GOT3 (cell line): ENCODE measurements around the gene CBARP.

ENCODE experiments used
- DNase-seq: peaks from one replicate; lab custom pipeline; 2025; ENCODE audit warnings: mixed read lengths; lab: John Stamatoyannopoulos, UW

The CBARP gene

DNA sequence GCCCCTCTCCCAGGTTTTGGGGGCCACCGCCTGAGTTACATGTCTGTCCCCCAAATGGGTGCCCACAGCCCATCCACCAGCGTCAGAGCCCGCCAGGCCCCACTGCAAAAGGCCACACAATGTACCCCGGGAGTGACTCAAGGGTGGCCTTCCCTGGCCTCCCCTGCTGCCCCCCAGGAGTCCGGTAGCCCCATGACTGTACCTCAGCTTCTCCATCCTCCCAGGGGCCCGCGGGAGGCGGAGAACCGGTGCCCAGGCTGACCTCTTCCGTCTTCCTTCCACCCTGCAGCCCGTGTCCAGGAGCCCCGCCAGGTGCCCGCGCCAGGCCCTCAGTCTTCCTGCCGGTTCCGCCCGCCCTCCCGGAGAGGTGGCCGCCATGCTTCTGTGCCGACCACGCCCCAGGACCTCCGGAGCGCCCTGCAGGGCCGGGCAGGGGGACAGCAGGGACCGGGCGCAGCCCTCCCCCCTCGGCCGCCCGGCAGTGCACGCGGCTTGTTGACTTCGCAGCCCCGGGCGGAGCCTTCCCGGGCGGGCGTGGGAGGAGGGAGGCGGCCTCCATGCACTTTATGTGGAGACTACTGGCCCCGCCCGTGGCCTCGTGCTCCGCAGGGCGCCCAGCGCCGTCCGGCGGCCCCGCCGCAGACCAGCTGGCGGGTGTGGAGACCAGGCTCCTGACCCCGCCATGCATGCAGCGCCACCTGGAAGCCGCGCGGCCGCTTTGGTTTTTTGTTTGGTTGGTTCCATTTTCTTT is 10.3 kb downstream of the CBARP start:
- DNase-seq, result no peak

DNA sequence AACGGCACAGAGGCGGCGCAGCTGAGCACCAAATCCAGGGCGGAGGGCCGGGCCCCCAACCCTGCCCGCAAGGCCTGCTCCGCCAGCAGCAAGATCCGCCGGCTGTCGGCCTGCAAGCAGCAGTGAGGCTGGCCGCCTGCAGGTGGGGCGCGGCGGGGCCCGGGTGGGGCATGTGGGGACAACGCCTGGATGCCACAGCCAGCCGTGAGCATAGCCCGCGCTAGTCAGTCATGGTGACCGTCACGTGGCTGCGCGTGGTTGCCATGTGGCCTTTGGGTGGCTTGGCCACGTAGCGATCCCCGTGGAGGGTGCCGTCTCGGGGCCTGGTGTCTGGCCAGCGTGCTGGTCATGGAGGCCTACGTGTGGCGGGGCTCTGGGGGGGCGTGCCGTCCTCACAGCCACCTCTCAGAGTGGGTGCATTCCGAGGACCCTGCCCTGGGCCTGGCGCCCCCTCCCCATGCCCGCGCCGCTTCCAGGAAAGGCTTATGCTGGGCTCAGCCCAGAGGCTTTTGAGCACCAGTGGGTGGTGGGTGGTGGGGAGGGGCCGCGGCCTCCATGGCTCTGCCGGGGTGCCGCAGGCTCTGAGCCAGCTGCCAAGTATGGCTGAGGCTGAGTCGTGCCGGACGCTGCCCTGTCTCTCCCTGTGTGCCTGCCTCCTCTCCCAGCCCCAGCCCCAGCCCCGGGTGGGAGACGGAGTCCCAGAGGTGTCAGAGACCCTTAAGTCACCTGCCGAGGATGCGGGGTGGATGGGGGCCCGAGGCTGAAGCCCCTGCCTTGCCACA is 11.1 kb downstream of the CBARP start:
- DNase-seq, result no peak

DNA sequence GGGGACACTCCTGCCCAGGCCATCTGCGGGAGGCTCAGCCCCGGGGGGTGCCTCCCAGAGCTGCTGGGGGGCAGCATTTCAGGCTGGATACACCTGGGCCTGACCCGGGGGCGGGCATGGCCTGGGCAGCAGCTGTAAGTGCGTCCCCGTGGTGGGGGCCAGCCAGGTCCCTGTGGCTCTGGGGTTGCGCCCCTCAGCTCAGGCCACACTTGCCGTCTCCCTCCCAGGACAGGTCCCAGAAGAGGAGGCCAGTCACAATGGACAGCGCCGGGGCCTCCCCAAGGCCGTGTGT is 11.6 kb downstream of the CBARP start:
- no peak for DNase-seq

- DNase-seq, result no peak
Observed at GRCh38 chr19:1225440-1226226, 12.2 kb downstream of the CBARP start.

GRCh38 chr19:1224847-1225246 is 13.0 kb downstream of the CBARP start:
- DNase-seq, result no peak

- no peak for DNase-seq
Observed at GRCh38 chr19:1224047-1224825, 13.6 kb downstream of the CBARP start.

GRCh38 chr19:1223018-1223855 is 14.6 kb downstream of the CBARP start:
- no peak for DNase-seq

GRCh38 chr19:1222394-1222793 is 15.4 kb downstream of the CBARP start:
- no peak for DNase-seq

DNA sequence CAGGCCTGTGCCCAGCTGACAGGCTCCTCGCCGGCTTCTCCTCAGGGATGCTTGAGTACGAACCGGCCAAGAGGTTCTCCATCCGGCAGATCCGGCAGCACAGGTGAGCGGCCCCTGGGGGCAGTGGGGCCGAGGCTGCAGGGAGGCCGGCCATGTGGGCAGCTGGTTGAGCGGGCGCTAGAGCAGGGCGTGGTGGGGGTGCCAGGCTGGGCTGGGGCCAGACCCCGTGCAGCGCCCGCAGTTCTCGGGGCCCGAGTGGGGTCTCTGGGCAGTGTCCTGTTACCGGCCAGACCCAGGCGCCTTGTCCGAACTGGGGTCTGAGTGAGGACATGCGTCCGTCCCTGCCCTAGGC is 15.9 kb downstream of the CBARP start:
- DNase-seq, result no peak

GRCh38 chr19:1220976-1221903 is 16.6 kb downstream of the CBARP start:
- no peak for DNase-seq

GRCh38 chr19:1220477-1220930 is 17.3 kb downstream of the CBARP start:
- DNase-seq, result no peak

DNA sequence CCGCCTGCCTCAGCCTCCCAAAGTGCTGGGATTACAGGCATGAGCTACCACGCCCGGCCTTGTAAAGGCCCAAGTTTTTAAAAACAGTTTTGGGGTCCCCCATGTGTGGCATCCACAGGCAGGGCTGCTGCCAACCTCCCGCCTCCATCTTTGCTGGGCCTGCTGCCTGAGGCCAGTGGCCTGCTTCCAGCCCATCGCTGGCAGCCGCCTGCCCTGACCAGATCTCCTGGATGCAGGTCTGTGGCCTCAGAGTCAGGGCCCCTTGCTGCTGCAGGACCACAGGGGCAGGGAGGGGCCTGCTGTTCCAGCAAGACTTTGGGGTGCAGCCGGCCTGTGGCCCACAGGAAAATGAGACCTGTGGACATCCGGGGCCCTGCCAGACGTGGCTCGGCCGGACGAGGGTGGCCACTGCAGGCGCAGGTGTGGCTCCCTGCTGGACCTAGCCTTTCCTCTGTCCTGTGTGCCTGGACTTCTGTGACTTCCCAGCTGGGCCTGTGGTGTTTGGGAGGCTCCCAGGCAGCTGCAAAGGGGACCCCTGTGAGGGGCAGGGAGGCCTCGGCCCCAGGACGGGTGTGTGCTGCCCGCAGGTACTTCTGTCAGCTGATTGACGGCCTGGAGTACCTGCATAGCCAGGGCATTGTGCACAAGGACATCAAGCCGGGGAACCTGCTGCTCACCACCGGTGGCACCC is 17.9 kb downstream of the CBARP start:
- DNase-seq, result no peak

GRCh38 chr19:1218751-1219567 is 18.8 kb downstream of the CBARP start:
- no peak for DNase-seq

DNA sequence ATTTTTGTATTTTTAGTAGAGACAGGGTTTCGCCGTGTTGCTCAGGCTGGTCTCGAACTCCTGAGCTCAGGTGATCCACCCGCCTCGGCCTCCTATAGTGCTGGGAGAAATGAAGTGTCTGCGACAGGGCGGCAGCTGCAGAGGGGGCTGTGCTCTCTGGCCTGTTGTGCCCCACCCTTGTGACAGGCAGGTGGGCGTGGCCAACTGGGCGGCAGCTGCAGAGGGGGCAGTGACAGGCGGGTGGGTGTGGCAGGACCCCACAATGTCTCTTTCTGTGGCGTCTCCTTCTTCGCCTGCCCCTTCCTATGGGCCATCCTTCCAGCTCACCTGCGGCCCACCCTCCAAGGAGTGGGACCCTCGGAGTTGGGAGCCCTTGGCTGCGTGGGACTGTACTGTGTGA is 20.4 kb downstream of the CBARP start:
- no peak for DNase-seq

- no peak for DNase-seq
Observed at GRCh38 chr19:1216756-1217155, 21.0 kb downstream of the CBARP start.

GRCh38 chr19:1214862-1215731 is 22.7 kb downstream of the CBARP start:
- no peak for DNase-seq

DNA sequence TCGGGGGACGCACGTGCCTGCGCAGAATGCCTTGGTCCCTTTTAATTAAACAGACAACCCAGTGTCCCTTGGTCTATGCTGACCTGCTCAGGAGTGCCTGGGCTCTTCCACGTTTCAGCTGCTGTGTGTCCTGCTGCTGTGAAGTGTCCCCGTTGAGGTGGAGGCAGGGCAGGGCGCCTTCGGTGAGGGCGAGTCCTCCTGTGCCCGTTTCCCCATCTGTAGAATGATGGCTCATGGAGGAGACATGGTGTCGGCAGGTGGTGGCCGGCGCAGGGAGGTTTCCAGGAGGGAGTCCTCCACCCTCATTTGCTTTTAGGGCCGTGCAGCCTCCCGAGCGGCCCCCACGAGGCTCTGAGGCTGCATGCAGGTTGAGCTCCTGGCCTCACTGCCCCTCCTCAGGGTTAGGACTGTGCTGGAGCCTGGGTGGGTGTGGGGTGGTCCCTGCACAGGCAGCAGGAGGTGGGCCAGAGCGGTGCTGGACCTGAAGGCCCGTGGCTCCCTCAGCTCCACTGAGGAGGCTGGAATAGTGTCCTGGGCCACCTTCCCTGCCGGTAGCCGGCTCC is 23.4 kb downstream of the CBARP start:
- no peak for DNase-seq
